Measurements from ENCODE around the gene CD109. TPM values are rescaled to one million over a fixed set of nuclear protein-coding genes. Genes with fewer than 3 reads are reported as not detected.
"Not testable (repeated sequence)": the region's sequence is repeated elsewhere in the genome, so short reads cannot be mapped to it uniquely, and the experiment has no call there.

Gene CD109
- total and polyA plus RNA-seq, 10 of the 15 experiments (the other 5 are each of a cell fraction or from before 2014, with no cell fraction given): 0.27 to 4.4 (median 2.1) TPM

DNA sequence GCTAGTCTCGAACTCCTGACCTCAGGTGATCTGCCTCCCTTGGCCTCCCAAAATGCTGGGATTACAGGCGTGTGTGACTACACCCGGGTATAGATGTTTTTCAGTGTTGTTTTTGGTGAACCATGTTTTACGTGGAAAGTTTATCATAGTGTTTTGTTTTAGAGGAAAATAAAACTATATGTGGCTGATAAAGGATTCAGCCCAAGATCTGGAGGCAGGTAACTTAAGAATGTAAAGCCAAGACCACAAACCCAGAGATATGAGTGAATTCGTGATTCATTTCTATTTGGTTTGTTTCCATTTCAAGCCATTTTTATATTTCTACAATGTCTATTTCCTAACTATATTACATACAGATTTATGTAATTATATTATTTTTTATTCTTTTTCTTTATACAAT, 16.2 kb upstream of the CD109 start:
- H4K20me1 ChIP-seq (ENCODE audit: control insufficient read depth, insufficient read depth); H3K4me3 ChIP-seq; H3K36me3 ChIP-seq (ENCODE audit: control insufficient read depth in 2 of 2, insufficient read depth in 2 of 2, low read length in 1 of 2); H3K4me1 ChIP-seq (ENCODE audit: control insufficient read depth, insufficient read depth, low read length); POLR2A ChIA-PET; H3K9me3 ChIP-seq (replicated peaks; ENCODE audit: control insufficient read depth, insufficient read depth, low read length); H3K27me3 ChIP-seq (replicated peaks in 1 of 2; ENCODE audit: control insufficient read depth in 2 of 2, insufficient read depth in 2 of 2, low read length in 1 of 2); FAIRE-seq; H3K79me2 ChIP-seq (ENCODE audit: control insufficient read depth, insufficient read depth, low read length); H2AFZ ChIP-seq (ENCODE audit: control insufficient read depth, low read depth, low read length); H3K27ac ChIP-seq (ENCODE audit: control insufficient read depth, insufficient read depth); H3K4me2 ChIP-seq (ENCODE audit: control insufficient read depth, insufficient read depth); DNase-seq (ENCODE audit: low read depth, low spot score); H3K9ac ChIP-seq (ENCODE audit: control insufficient read depth, insufficient read depth, low read length); ATAC-seq; BruUV-seq (replicated peaks): not testable (repeated sequence)
- ChIA-PET CTCF (interaction anchor here (1.1 to 11.8 kb wide), 4 partner anchors 27 to 59 kb away, joined by 3 to 213 read pairs (median 4); no protein-coding TSS in a partner anchor), SMC1A (ENCODE audit: uncharacterized antibody, unreplicated experiment) (interaction anchor here (1.5 to 10.3 kb wide), 2 partner anchors 51 to 57 kb away, joined by 7 to 120 read pairs; no protein-coding TSS in a partner anchor), RAD21 (ENCODE audit: unreplicated experiment) (interaction anchor here (1.0 kb wide), 1 partner anchor 53 kb away, joined by 3 read pairs; no protein-coding TSS in a partner anchor)
- in situ Hi-C loops (cut with MboI): loop anchor here (5.0 to 10.0 kb wide), 2 partner anchors 52 to 1535 kb away; no protein-coding TSS in a partner anchor
- intact Hi-C loops (cut with micrococcal nuclease; ENCODE audit: unreplicated experiment): loop anchor here (5.0 kb wide), 1 partner anchor 1527 kb away; the partner anchor contains the start of gene COL12A1
- WGBS (ENCODE audit: insufficient coverage, insufficient replicate concordance, low lambda C conversion rate, missing lambda C conversion rate): 45% methylated on average over 5 of the region's 5 CpGs

DNA sequence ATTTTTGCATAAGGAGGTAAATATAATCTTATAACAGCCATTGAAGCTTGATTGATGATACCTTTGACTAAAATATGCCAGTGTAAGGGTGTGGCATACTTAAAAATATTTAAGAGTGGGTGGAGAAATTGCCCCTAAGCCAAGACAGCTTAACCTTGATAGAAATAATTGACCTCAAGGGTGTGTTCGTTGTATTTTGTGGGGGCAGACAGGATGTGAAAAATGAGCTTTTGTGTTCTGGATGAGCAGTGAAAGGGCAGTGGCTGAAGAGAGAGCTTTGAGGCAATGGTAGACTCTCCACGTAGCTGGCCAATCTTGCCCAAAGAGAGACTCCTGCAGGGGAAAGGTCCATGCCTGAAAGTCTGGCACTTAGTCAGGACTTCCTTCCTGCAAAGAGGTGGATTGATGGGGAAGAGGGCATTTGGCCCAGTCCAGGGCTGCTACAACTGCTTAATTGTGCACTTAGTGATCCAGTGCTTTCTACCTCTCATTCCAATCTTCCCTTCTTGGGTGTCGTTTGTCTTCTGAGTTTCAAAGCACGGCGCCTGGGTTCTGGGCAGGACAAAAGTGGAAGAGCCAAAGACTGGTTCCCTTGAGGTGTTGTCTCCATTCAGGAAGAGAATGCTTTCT, 15.6 kb upstream of the CD109 start:
- H4K20me1 ChIP-seq (ENCODE audit: control insufficient read depth, insufficient read depth): no peaks in the 10 kb centered on the region
- intact Hi-C loops (cut with micrococcal nuclease; ENCODE audit: unreplicated experiment): no loop called here
- CTCF ChIA-PET: interaction anchor here (0.6 to 11.8 kb wide), 6 partner anchors 27 to 82 kb away, joined by 3 to 213 read pairs (median 3); no protein-coding TSS in a partner anchor
- BruUV-seq (replicated peaks): no TSS peak
- in situ Hi-C loops (cut with MboI): no loop called here
- POLR2A ChIA-PET: interaction anchor here (0.6 kb wide), 1 partner anchor 42 kb away, joined by 3 read pairs; no protein-coding TSS in a partner anchor
- H3K27me3 ChIP-seq (replicated peaks in 1 of 2; ENCODE audit: control insufficient read depth in 2 of 2, insufficient read depth in 2 of 2, low read length in 1 of 2): no peaks in the 10 kb centered on the region
- H3K36me3 ChIP-seq (ENCODE audit: control insufficient read depth in 2 of 2, insufficient read depth in 2 of 2, low read length in 1 of 2): no peaks in the 10 kb centered on the region
- H3K4me2 ChIP-seq (ENCODE audit: control insufficient read depth, insufficient read depth): no peak overlapping the region
- RAD21 ChIA-PET (ENCODE audit: unreplicated experiment): interaction anchor here (1.0 kb wide), 1 partner anchor 53 kb away, joined by 3 read pairs; no protein-coding TSS in a partner anchor
- peak; percentile 41; the same call in 2 of the 3 replicates for ATAC-seq
- SMC1A ChIA-PET (ENCODE audit: uncharacterized antibody, unreplicated experiment): interaction anchor here (1.5 to 10.3 kb wide), 2 partner anchors 51 to 56 kb away, joined by 7 to 120 read pairs; no protein-coding TSS in a partner anchor
- H3K79me2 ChIP-seq (ENCODE audit: control insufficient read depth, insufficient read depth, low read length): no peaks in the 10 kb centered on the region
- no peak overlapping the region for H3K9ac ChIP-seq (ENCODE audit: control insufficient read depth, insufficient read depth, low read length)
- no peak overlapping the region for H2AFZ ChIP-seq (ENCODE audit: control insufficient read depth, low read depth, low read length)
- DNase-seq (ENCODE audit: low read depth, low spot score): peak; percentile 16
- FAIRE-seq: no peak
- no peak overlapping the region for H3K27ac ChIP-seq (ENCODE audit: control insufficient read depth, insufficient read depth)
- H3K9me3 ChIP-seq (replicated peaks; ENCODE audit: control insufficient read depth, insufficient read depth, low read length): no peaks in the 10 kb centered on the region; the same call in 2 of the 3 replicates
- 37% methylated on average over 5 of the region's 5 CpGs for WGBS (ENCODE audit: insufficient coverage, insufficient replicate concordance, low lambda C conversion rate, missing lambda C conversion rate)
- no peak overlapping the region for H3K4me3 ChIP-seq
- no peaks in the 10 kb centered on the region for H3K4me1 ChIP-seq (ENCODE audit: control insufficient read depth, insufficient read depth, low read length)
- TF ChIP-seq NR2C1 (IDR thresholded peaks at IDR 0.05) (no peak), SMAD1 (IDR thresholded peaks at IDR 0.05; ENCODE audit: low read depth, partially characterized antibody) (no peak), CBX5 (IDR thresholded peaks at IDR 0.05; ENCODE audit: low read depth) (no peak), MEF2B (IDR thresholded peaks at IDR 0.05; ENCODE audit: partially characterized antibody, poor library complexity, severe bottlenecking) (no peak), SUPT20H (IDR thresholded peaks at IDR 0.05; ENCODE audit: borderline replicate concordance, control insufficient read depth, low read depth, low read length) (no peak), CBX3 (IDR thresholded peaks at IDR 0.05; ENCODE audit: borderline replicate concordance, low read depth) (no peak), MEF2A (IDR thresholded peaks at IDR 0.05; ENCODE audit: insufficient read depth, low read depth, low read length) (no peak), PAX5 (IDR thresholded peaks at IDR 0.05; ENCODE audit: borderline replicate concordance, low read depth, low read length) (no peak), GATAD2B (conservative IDR thresholded peaks at IDR 0.05; ENCODE audit: low read depth) (no peak)
- TF ChIP-seq, protein P1, sequence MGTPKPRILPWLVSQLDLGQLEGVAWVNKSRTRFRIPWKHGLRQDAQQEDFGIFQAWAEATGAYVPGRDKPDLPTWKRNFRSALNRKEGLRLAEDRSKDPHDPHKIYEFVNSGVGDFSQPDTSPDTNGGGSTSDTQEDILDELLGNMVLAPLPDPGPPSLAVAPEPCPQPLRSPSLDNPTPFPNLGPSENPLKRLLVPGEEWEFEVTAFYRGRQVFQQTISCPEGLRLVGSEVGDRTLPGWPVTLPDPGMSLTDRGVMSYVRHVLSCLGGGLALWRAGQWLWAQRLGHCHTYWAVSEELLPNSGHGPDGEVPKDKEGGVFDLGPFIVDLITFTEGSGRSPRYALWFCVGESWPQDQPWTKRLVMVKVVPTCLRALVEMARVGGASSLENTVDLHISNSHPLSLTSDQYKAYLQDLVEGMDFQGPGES (IDR thresholded peaks at IDR 0.05): no peak
- TF ChIP-seq, protein P2, sequence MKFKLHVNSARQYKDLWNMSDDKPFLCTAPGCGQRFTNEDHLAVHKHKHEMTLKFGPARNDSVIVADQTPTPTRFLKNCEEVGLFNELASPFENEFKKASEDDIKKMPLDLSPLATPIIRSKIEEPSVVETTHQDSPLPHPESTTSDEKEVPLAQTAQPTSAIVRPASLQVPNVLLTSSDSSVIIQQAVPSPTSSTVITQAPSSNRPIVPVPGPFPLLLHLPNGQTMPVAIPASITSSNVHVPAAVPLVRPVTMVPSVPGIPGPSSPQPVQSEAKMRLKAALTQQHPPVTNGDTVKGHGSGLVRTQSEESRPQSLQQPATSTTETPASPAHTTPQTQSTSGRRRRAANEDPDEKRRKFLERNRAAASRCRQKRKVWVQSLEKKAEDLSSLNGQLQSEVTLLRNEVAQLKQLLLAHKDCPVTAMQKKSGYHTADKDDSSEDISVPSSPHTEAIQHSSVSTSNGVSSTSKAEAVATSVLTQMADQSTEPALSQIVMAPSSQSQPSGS (IDR thresholded peaks at IDR 0.05; ENCODE audit: low read length): no peak
